Mesenchymal stem cell (in vitro differentiated cells and primary cell): ENCODE results near the gene PDZK1.
"Not testable (repeated sequence)": the region's sequence is repeated elsewhere in the genome, so short reads cannot be mapped to it uniquely, and the experiment has no call there.

ENCODE experiments used
- DNase-seq: peaks from one replicate; pipeline ENCODE4 v3.0.0-alpha.2; 2013
- H2AFZ ChIP-seq: one replicate; pipeline ENCODE4 v1.6.1; 2013; ENCODE audit warnings: low read depth, mild to moderate bottlenecking, control low read depth, inconsistent platforms, low read length, moderate library complexity
- H2AK5ac ChIP-seq: 2 replicates; pipeline ENCODE4 v1.6.1; 2013; ENCODE audit warnings: low read length, moderate library complexity, mild to moderate bottlenecking, inconsistent platforms; ENCODE audit not compliant: severe bottlenecking
- H2BK120ac ChIP-seq: one replicate; pipeline ENCODE4 v1.6.1; 2013; ENCODE audit warnings: low read depth, mild to moderate bottlenecking, inconsistent platforms, low read length, moderate library complexity
- H2BK12ac ChIP-seq, 2 experiments: one replicate each; pipeline ENCODE4 v1.6.1; 2013; ENCODE audit warnings: inconsistent platforms in 2 of 2, low read length in 2 of 2, mild to moderate bottlenecking in 2 of 2, moderate library complexity in 2 of 2, control low read depth in 1 of 2
- H2BK15ac ChIP-seq: one replicate; pipeline ENCODE4 v1.6.1; 2013; ENCODE audit warnings: mild to moderate bottlenecking, low read depth, inconsistent platforms; ENCODE audit not compliant: poor library complexity, severe bottlenecking
- H2BK5ac ChIP-seq: 2 replicates; pipeline ENCODE4 v1.6.1; 2013; ENCODE audit warnings: low read depth, mild to moderate bottlenecking, low read length, control low read depth, inconsistent platforms; ENCODE audit not compliant: poor library complexity, severe bottlenecking
- H3K14ac ChIP-seq, 2 experiments: one replicate each; pipeline ENCODE4 v1.6.1; 2013; ENCODE audit warnings: inconsistent platforms in 2 of 2, low read length in 2 of 2, control low read depth in 1 of 2, mild to moderate bottlenecking in 1 of 2, moderate library complexity in 1 of 2
- H3K18ac ChIP-seq, 2 experiments: one replicate each; pipeline ENCODE4 v1.6.1; 2013; ENCODE audit warnings: inconsistent platforms in 2 of 2, low read length in 2 of 2, control low read depth in 1 of 2, low read depth in 1 of 2, mild to moderate bottlenecking in 1 of 2
- H3K23ac ChIP-seq, 2 experiments: one replicate each; pipeline ENCODE4 v1.6.1; 2013; ENCODE audit warnings: inconsistent platforms in 2 of 2, low read length in 2 of 2, mild to moderate bottlenecking in 2 of 2, moderate library complexity in 2 of 2, control low read depth in 1 of 2
- H3K27ac ChIP-seq: 2 replicates; pipeline ENCODE4 v1.5.1; 2013; ENCODE audit warnings: mild to moderate bottlenecking, moderate library complexity, low read length, control low read depth, inconsistent platforms; ENCODE audit not compliant: poor library complexity, severe bottlenecking
- H3K27me3 ChIP-seq, 2 experiments: 2 replicates each; pipeline versions ENCODE4 v1.6.1 to v1.7.0; 2013; ENCODE audit warnings: low read length in 2 of 2, mild to moderate bottlenecking in 2 of 2, moderate library complexity in 2 of 2, control low read depth in 1 of 2, inconsistent platforms in 1 of 2; ENCODE audit not compliant: control insufficient read depth in 1 of 2, insufficient read depth in 1 of 2
- H3K36me3 ChIP-seq, 2 experiments: 2 replicates each; pipeline versions ENCODE4 v1.6.1 to v1.7.0; 2013; ENCODE audit warnings: low read length in 2 of 2, control low read depth in 1 of 2, inconsistent platforms in 1 of 2, low read depth in 1 of 2, mild to moderate bottlenecking in 1 of 2; ENCODE audit not compliant: insufficient read depth in 2 of 2, control insufficient read depth in 1 of 2
- H3K4ac ChIP-seq, 2 experiments: one replicate each; pipeline ENCODE4 v1.6.1; 2013; ENCODE audit warnings: inconsistent platforms in 2 of 2, low read length in 2 of 2, mild to moderate bottlenecking in 2 of 2, moderate library complexity in 2 of 2, control low read depth in 1 of 2, low read depth in 1 of 2
- H3K4me1 ChIP-seq: 2 replicates; pipeline ENCODE4 v1.6.1; 2013; ENCODE audit warnings: low read depth, low read length, control low read depth; ENCODE audit not compliant: control insufficient read depth, insufficient read depth
- H3K4me2 ChIP-seq: 2 replicates; pipeline ENCODE4 v1.6.1; 2013; ENCODE audit warnings: low read length, mild to moderate bottlenecking, inconsistent platforms; ENCODE audit not compliant: poor library complexity, severe bottlenecking
- H3K4me3 ChIP-seq, 2 experiments: 2 replicates each; pipeline versions ENCODE4 v1.5.1 to v1.7.0; 2013; ENCODE audit warnings: low read length in 2 of 2, mild to moderate bottlenecking in 2 of 2, control low read depth in 1 of 2, low read depth in 1 of 2; ENCODE audit not compliant: insufficient read depth in 1 of 2
- H3K79me1 ChIP-seq: replicated peaks from 2 replicates; pipeline ENCODE4 v1.6.1; 2013; ENCODE audit warnings: mild to moderate bottlenecking, control low read depth, low read length, inconsistent platforms; ENCODE audit not compliant: poor library complexity, severe bottlenecking
- H3K9ac ChIP-seq: 2 replicates; pipeline ENCODE4 v1.7.0; 2013; ENCODE audit warnings: mild to moderate bottlenecking, low read length, moderate library complexity
- H3K9me3 ChIP-seq: 2 replicates; pipeline ENCODE4 v1.7.0; 2013; ENCODE audit warnings: mild to moderate bottlenecking, low read length; ENCODE audit not compliant: control insufficient read depth
- H4K8ac ChIP-seq: one replicate; pipeline ENCODE4 v1.6.1; 2013; ENCODE audit warnings: inconsistent platforms, mild to moderate bottlenecking, low read length, moderate library complexity
- H4K91ac ChIP-seq: one replicate; pipeline ENCODE4 v1.6.1; 2013; ENCODE audit warnings: mild to moderate bottlenecking, low read length, inconsistent platforms
- WGBS: methylation state at CpG from one replicate; pipeline ENCODE4 v1.1.7; 2013; ENCODE audit warnings: mixed read lengths; 5-methylcytosine and 5-hydroxymethylcytosine counted together

PDZK1 gene

DNA sequence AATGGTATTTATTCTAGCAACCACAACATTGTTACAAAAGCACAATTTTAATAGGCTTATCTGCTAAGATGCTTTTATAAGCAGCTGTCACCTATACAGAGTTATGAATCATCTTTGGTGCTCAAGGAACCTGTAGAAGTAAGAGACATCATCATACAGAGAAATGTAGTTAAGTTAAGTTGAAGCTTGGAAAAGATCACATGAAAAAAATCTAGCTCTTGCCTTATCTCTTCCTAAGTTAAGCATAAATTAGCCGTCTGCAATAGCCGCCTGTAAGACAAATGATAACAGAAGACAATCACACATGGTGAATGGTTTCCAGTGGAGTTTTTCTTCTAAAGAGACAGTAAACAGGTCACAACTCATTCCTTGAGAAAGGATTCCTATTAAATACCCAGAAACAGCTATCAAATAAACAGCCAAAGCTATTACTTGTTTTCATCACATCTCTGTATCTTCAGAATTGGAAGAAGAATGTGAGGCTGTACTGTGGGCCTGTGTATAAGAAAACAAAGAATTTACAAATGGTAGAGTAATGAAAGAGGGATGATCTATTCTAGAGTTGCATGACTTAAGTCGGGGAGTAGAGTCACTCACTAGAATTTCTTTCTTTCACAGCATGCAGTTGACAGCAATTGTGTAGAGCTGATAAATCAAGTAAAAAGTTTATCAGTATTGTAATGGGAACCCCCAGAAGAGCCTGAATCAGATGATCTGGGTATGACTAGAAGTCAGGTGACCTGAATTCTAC, 36.0 kb downstream of the PDZK1 start:
- not testable (repeated sequence) for H3K9me3 ChIP-seq, H2BK15ac ChIP-seq, H3K14ac ChIP-seq, H3K79me1 ChIP-seq, H3K27ac ChIP-seq, DNase-seq, H2BK5ac ChIP-seq, H3K9ac ChIP-seq, H3K36me3 ChIP-seq, H2AFZ ChIP-seq, H3K23ac ChIP-seq, H3K27me3 ChIP-seq, H3K18ac ChIP-seq, H2AK5ac ChIP-seq, H4K91ac ChIP-seq, H3K4me1 ChIP-seq, H3K4me3 ChIP-seq, H4K8ac ChIP-seq, H2BK120ac ChIP-seq, H3K4ac ChIP-seq, H2BK12ac ChIP-seq, H3K4me2 ChIP-seq
- no CpG with 5 or more reads among the region's 3 CpGs for WGBS

- not testable (repeated sequence) for H3K4me1 ChIP-seq, H2BK12ac ChIP-seq, DNase-seq, H3K36me3 ChIP-seq, H3K27ac ChIP-seq, H3K9ac ChIP-seq, H3K4ac ChIP-seq, H2AFZ ChIP-seq, H3K4me2 ChIP-seq, H2BK15ac ChIP-seq, H3K18ac ChIP-seq, H2AK5ac ChIP-seq, H3K23ac ChIP-seq, H2BK120ac ChIP-seq, H2BK5ac ChIP-seq, H3K4me3 ChIP-seq, H3K9me3 ChIP-seq, H3K14ac ChIP-seq, H3K27me3 ChIP-seq, H3K79me1 ChIP-seq, H4K91ac ChIP-seq, H4K8ac ChIP-seq
- no CpG with 5 or more reads among the region's 4 CpGs for WGBS
These were observed 42.2 kb downstream of the PDZK1 start for GRCh38 chr1:145665015-145665414.

- H2BK5ac ChIP-seq, H2AFZ ChIP-seq, H4K8ac ChIP-seq, H2BK120ac ChIP-seq, H2BK15ac ChIP-seq, H3K4me1 ChIP-seq, H3K79me1 ChIP-seq, H3K4ac ChIP-seq, H3K14ac ChIP-seq, H3K18ac ChIP-seq, H3K27ac ChIP-seq, DNase-seq, H2BK12ac ChIP-seq, H3K27me3 ChIP-seq, H3K4me3 ChIP-seq, H3K4me2 ChIP-seq, H3K9ac ChIP-seq, H3K23ac ChIP-seq, H3K36me3 ChIP-seq, H3K9me3 ChIP-seq, H2AK5ac ChIP-seq, H4K91ac ChIP-seq: not testable (repeated sequence)
- 100% methylated on average over 1 of the region's 2 CpGs for WGBS
These were observed 44.7 kb downstream of the PDZK1 start for GRCh38 chr1:145662502-145662901.

DNA sequence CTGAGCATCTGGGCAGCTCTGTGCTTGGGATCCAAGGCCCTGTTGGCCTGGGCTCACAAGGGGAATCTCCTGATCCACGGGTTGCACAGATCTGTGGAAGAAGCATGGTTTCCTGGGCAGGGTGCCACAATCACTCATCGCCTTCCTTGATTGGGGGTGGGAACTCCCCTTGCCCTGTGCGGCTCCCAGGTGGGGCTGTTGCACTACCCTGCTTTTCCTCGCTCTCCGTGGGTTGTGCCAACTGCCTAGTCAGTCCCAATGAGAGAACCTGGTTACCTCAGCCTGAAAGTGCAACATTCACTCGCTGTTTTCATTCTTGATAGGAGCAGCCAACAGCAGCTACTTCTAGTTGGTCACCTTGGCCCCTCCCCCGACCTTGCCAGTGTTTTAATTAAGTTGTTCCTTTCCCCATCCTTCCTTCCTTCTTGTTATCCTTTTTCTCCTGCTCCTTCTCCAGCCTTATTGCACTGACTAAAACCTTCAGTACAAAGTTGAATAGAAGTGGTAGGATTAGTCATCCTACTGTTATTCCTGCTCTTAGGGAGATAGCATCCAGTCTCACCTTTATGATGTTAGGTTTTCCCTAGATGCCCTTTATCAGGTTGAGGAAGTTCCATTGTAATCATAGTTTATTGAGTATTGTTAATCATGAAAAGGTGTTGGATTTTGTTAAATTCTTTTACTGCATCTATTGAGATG, 50.8 kb downstream of the PDZK1 start:
- not testable (repeated sequence) for H3K4me3 ChIP-seq, H2AFZ ChIP-seq, H3K27me3 ChIP-seq, H4K91ac ChIP-seq, H3K36me3 ChIP-seq, DNase-seq, H3K9me3 ChIP-seq, H3K27ac ChIP-seq, H3K9ac ChIP-seq, H3K18ac ChIP-seq, H2AK5ac ChIP-seq, H2BK5ac ChIP-seq, H3K14ac ChIP-seq, H3K4ac ChIP-seq, H3K79me1 ChIP-seq, H3K4me1 ChIP-seq, H4K8ac ChIP-seq, H2BK12ac ChIP-seq, H3K4me2 ChIP-seq, H2BK120ac ChIP-seq, H2BK15ac ChIP-seq, H3K23ac ChIP-seq
- WGBS: 100% methylated on average over 3 of the region's 7 CpGs
